ENCODE measurements around the gene PFDN6. TPM values are rescaled to one million over a fixed set of nuclear protein-coding genes. Genes with fewer than 3 reads are reported as not detected.

PFDN6 gene
- total RNA-seq, 1 experiment from 2014 or later, result 95.7 TPM

DNA sequence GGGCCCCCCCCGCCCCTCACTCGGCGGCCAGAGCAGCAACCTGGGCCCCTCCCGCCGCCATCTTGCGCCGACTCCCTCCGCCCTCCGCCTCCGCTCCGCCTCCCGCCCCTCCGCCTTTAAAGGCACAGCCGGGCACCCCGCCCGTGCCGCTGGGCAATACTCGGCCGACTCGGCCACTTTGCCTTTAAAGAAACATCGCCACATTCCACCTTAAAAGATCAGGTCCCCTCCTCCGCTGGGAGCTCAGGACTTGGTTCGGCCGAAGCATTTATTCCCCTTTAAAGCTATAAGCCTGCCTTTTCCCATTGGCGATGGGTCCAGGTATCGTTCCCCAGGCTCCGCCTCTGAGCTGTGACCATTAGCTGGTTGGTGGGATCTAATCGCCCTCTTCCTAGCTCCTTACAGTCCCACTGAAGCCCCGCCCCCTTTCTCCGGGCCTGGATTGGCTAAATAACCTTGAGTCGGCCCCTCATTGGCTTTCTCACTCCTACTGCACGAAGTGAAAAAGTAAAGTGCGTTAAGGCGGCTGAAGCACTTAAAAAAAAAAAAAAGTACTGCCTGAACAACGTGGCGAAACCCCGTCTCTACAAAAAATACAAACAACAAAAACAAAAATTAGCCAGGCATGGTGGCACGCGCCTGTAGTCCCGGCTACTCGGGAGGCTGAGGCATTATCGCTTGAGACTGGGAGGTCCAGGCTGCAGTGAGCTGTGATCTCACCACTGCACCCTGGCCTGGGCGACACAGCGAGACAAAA, 28.4 kb downstream of the PFDN6 start, which contains the start of gene ZBTB22 (continued):
- TF ChIP-seq SMAD4 (CRISPR knock-in tag; IDR thresholded peaks at IDR 0.05), result no peak
- TF ChIP-seq, protein P1, sequence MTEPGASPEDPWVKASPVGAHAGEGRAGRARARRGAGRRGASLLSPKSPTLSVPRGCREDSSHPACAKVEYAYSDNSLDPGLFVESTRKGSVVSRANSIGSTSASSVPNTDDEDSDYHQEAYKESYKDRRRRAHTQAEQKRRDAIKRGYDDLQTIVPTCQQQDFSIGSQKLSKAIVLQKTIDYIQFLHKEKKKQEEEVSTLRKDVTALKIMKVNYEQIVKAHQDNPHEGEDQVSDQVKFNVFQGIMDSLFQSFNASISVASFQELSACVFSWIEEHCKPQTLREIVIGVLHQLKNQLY (CRISPR knock-in tag; IDR thresholded peaks at IDR 0.05), result no peak
- TF ChIP-seq NFYB (CRISPR knock-in tag; conservative IDR thresholded peaks at IDR 0.05; ENCODE audit: low read depth), result peak; percentile 62
- TF ChIP-seq SP1 (CRISPR knock-in tag; conservative IDR thresholded peaks at IDR 0.05), result 0 out of 2 replicates have a peak, but pooled peaks have one; percentile 53
- TF ChIP-seq, protein P2, sequence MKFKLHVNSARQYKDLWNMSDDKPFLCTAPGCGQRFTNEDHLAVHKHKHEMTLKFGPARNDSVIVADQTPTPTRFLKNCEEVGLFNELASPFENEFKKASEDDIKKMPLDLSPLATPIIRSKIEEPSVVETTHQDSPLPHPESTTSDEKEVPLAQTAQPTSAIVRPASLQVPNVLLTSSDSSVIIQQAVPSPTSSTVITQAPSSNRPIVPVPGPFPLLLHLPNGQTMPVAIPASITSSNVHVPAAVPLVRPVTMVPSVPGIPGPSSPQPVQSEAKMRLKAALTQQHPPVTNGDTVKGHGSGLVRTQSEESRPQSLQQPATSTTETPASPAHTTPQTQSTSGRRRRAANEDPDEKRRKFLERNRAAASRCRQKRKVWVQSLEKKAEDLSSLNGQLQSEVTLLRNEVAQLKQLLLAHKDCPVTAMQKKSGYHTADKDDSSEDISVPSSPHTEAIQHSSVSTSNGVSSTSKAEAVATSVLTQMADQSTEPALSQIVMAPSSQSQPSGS (CRISPR knock-in tag; IDR thresholded peaks at IDR 0.05; ENCODE audit: borderline replicate concordance, low read depth), result no peak
- TF ChIP-seq ETV6 (CRISPR knock-in tag; IDR thresholded peaks at IDR 0.05), result 0 out of 2 replicates have a peak, but pooled peaks have one; percentile 40
- peak; percentile 69 for TF ChIP-seq ZNF121 (CRISPR knock-in tag; IDR thresholded peaks at IDR 0.05)

DNA sequence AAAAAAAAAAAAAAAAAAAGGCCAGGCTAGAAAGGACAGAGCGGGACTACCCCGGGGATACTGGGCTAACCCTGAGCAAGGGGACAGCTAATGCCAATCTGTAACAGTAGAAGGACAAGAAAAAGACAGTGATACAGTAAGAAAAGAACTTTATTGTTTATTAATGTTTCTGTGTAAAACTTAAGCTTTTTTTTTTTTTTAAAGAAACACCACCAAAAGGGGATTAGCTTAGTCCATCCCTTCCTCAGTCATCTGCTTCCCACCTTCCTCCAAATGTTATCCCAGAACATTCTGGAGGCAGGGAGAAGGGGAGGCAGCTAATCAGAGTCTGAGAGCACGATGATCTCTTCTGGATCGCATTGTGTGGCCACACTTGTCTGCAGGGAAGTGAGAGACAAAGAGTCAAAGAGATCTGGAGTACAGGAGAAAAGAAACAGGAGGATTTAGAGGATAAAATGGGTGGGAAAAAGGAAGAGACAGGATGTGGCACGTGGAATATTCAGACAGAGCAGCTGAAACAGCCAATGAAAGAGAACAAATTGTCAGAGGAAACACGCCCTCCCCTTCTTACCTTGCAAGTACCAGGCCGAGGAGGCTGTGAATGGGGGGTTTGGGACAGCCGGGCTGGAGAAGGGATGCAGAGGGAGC, 29.1 kb downstream of the PFDN6 start:
- DNase-seq (ENCODE audit: low spot score) (no peak), ATAC-seq (no peak)
- no peaks in the 10 kb centered on the region; the same call in 1 of the 2 replicates for H3K27me3 Mint-ChIP-seq (ENCODE audit: low read depth)
- H3K4me3 Mint-ChIP-seq, result peak overlapping the region; percentile 97
- H3K27ac Mint-ChIP-seq, result peak overlapping the region; percentile 85
- H3K36me3 Mint-ChIP-seq, result peaks cover 21% of the 10 kb centered on the region
- H3K4me1 Mint-ChIP-seq, result peaks cover 67% of the 10 kb centered on the region
- TF ChIP-seq, protein P3, sequence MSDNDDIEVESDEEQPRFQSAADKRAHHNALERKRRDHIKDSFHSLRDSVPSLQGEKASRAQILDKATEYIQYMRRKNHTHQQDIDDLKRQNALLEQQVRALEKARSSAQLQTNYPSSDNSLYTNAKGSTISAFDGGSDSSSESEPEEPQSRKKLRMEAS (CRISPR knock-in tag; IDR thresholded peaks at IDR 0.05), result no peak
- TF ChIP-seq KAT7 (CRISPR knock-in tag; IDR thresholded peaks at IDR 0.05; ENCODE audit: borderline replicate concordance) (no peak), JUN (CRISPR knock-in tag; IDR thresholded peaks at IDR 0.05) (no peak), ZNF138 (CRISPR knock-in tag; conservative IDR thresholded peaks at IDR 0.05) (no peak), ZNF232 (CRISPR knock-in tag; IDR thresholded peaks at IDR 0.05) (no peak), ZNF416 (CRISPR knock-in tag; IDR thresholded peaks at IDR 0.05) (no peak), MYBL2 (CRISPR knock-in tag; IDR thresholded peaks at IDR 0.05) (no peak)
- TF ChIP-seq, protein P4, sequence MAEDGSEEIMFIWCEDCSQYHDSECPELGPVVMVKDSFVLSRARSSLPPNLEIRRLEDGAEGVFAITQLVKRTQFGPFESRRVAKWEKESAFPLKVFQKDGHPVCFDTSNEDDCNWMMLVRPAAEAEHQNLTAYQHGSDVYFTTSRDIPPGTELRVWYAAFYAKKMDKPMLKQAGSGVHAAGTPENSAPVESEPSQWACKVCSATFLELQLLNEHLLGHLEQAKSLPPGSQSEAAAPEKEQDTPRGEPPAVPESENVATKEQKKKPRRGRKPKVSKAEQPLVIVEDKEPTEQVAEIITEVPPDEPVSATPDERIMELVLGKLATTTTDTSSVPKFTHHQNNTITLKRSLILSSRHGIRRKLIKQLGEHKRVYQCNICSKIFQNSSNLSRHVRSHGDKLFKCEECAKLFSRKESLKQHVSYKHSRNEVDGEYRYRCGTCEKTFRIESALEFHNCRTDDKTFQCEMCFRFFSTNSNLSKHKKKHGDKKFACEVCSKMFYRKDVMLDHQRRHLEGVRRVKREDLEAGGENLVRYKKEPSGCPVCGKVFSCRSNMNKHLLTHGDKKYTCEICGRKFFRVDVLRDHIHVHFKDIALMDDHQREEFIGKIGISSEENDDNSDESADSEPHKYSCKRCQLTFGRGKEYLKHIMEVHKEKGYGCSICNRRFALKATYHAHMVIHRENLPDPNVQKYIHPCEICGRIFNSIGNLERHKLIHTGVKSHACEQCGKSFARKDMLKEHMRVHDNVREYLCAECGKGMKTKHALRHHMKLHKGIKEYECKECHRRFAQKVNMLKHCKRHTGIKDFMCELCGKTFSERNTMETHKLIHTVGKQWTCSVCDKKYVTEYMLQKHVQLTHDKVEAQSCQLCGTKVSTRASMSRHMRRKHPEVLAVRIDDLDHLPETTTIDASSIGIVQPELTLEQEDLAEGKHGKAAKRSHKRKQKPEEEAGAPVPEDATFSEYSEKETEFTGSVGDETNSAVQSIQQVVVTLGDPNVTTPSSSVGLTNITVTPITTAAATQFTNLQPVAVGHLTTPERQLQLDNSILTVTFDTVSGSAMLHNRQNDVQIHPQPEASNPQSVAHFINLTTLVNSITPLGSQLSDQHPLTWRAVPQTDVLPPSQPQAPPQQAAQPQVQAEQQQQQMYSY (CRISPR knock-in tag; IDR thresholded peaks at IDR 0.05), result no peak
- TF ChIP-seq, protein P5, sequence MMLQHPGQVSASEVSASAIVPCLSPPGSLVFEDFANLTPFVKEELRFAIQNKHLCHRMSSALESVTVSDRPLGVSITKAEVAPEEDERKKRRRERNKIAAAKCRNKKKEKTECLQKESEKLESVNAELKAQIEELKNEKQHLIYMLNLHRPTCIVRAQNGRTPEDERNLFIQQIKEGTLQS (CRISPR knock-in tag; conservative IDR thresholded peaks at IDR 0.05), result no peak
- TF ChIP-seq, protein P6, sequence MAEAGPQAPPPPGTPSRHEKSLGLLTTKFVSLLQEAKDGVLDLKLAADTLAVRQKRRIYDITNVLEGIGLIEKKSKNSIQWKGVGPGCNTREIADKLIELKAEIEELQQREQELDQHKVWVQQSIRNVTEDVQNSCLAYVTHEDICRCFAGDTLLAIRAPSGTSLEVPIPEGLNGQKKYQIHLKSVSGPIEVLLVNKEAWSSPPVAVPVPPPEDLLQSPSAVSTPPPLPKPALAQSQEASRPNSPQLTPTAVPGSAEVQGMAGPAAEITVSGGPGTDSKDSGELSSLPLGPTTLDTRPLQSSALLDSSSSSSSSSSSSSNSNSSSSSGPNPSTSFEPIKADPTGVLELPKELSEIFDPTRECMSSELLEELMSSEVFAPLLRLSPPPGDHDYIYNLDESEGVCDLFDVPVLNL (CRISPR knock-in tag; IDR thresholded peaks at IDR 0.05; ENCODE audit: borderline replicate concordance, low read depth), result no peak
- TF ChIP-seq, protein P7, sequence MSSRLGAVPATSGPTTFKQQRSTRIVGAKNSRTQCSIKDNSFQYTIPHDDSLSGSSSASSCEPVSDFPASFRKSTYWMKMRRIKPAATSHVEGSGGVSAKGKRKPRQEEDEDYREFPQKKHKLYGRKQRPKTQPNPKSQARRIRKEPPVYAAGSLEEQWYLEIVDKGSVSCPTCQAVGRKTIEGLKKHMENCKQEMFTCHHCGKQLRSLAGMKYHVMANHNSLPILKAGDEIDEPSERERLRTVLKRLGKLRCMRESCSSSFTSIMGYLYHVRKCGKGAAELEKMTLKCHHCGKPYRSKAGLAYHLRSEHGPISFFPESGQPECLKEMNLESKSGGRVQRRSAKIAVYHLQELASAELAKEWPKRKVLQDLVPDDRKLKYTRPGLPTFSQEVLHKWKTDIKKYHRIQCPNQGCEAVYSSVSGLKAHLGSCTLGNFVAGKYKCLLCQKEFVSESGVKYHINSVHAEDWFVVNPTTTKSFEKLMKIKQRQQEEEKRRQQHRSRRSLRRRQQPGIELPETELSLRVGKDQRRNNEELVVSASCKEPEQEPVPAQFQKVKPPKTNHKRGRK (CRISPR knock-in tag; IDR thresholded peaks at IDR 0.05; ENCODE audit: borderline replicate concordance), result no peak
- no peaks in the 10 kb centered on the region for H3K9me3 Mint-ChIP-seq
- ChIA-PET CTCF (interaction anchor here (0.6 to 2.5 kb wide), 19 partner anchors 19 to 480 kb away, joined by 3 to 16 read pairs (median 5); partner anchors contain the start of genes B3GALT4, CUTA, PFDN6 and RPS18), POLR2A (interaction anchor here (0.6 to 1.9 kb wide), 9 partner anchors 19 to 813 kb away, joined by 3 to 8 read pairs (median 3); partner anchors contain the start of genes B3GALT4, RGL2 and UQCC2)
